Measurements from ENCODE around the gene ETV4.

ETV4 gene

GRCh38 chr17:43540821-43541674, 5.1 kb downstream of the ETV4 start:
- no peak for TF ChIP-seq REST (IDR thresholded peaks at IDR 0.05; ENCODE audit: low read depth)

- TF ChIP-seq CREB1 (IDR thresholded peaks at IDR 0.05; ENCODE audit: low read depth) (no peak), USF1 (IDR thresholded peaks at IDR 0.05) (no peak), ZBTB7A (IDR thresholded peaks at IDR 0.05; ENCODE audit: low read depth) (no peak), REST (IDR thresholded peaks at IDR 0.05; ENCODE audit: low read depth) (no peak), EGR1 (IDR thresholded peaks at IDR 0.05) (no peak), NFIC (IDR thresholded peaks at IDR 0.05) (no peak), CEBPB (IDR thresholded peaks at IDR 0.05) (no peak), EP300 (IDR thresholded peaks at IDR 0.05; ENCODE audit: borderline replicate concordance) (no peak), YY1 (IDR thresholded peaks at IDR 0.05; ENCODE audit: low read depth) (no peak), TCF12 (IDR thresholded peaks at IDR 0.05; ENCODE audit: low read depth) (no peak)
These were observed 9.7 kb downstream of the ETV4 start for GRCh38 chr17:43536236-43536992.

- no peak for TF ChIP-seq EP300 (IDR thresholded peaks at IDR 0.05; ENCODE audit: borderline replicate concordance)
- TF ChIP-seq ZBTB7A (IDR thresholded peaks at IDR 0.05; ENCODE audit: low read depth), result no peak
- TF ChIP-seq FOXM1 (IDR thresholded peaks at IDR 0.05; ENCODE audit: borderline replicate concordance, low read depth), result no peak
- TF ChIP-seq EGR1 (IDR thresholded peaks at IDR 0.05), result no peak
- no peak for TF ChIP-seq REST (IDR thresholded peaks at IDR 0.05; ENCODE audit: low read depth)
- no peak for TF ChIP-seq TAF1 (IDR thresholded peaks at IDR 0.05; ENCODE audit: low read depth)
- no peak for TF ChIP-seq TEAD4 (IDR thresholded peaks at IDR 0.05)
- TF ChIP-seq YY1 (IDR thresholded peaks at IDR 0.05; ENCODE audit: low read depth), result no peak
These were observed 11.2 kb downstream of the ETV4 start for GRCh38 chr17:43534909-43535308.

- no peak for TF ChIP-seq TCF12 (IDR thresholded peaks at IDR 0.05; ENCODE audit: low read depth)
- no peak for TF ChIP-seq EGR1 (IDR thresholded peaks at IDR 0.05)
- TF ChIP-seq CREB1 (IDR thresholded peaks at IDR 0.05; ENCODE audit: low read depth), result no peak
- TF ChIP-seq MAX (IDR thresholded peaks at IDR 0.05), result no peak
- no peak for TF ChIP-seq FOXM1 (IDR thresholded peaks at IDR 0.05; ENCODE audit: borderline replicate concordance, low read depth)
- TF ChIP-seq CEBPB (IDR thresholded peaks at IDR 0.05), result no peak
- TF ChIP-seq TAF1 (IDR thresholded peaks at IDR 0.05; ENCODE audit: low read depth), result no peak
- no peak for TF ChIP-seq REST (IDR thresholded peaks at IDR 0.05; ENCODE audit: low read depth)
- TF ChIP-seq RAD21 (IDR thresholded peaks at IDR 0.05; ENCODE audit: low read depth), result no peak
- no peak for TF ChIP-seq TEAD4 (IDR thresholded peaks at IDR 0.05)
- no peak for TF ChIP-seq NFIC (IDR thresholded peaks at IDR 0.05)
- TF ChIP-seq EP300 (IDR thresholded peaks at IDR 0.05; ENCODE audit: borderline replicate concordance), result no peak
- TF ChIP-seq YY1 (IDR thresholded peaks at IDR 0.05; ENCODE audit: low read depth), result no peak
These were observed 12.4 kb downstream of the ETV4 start for GRCh38 chr17:43533699-43534098.
